ENCODE data around the gene WRAP53. TPM values are rescaled to one million over a fixed set of nuclear protein-coding genes. Genes with fewer than 3 reads are reported as not detected.

Gene WRAP53
- total and polyA plus RNA-seq, 2 of the 13 experiments (the other 11 are each of a cell fraction or from before 2014, with no cell fraction given), result 7.0 to 19.5 TPM

- TF ChIP-seq PAXIP1 (CRISPR knock-in tag; conservative IDR thresholded peaks at IDR 0.05) (no peak), ZNF609 (CRISPR knock-in tag; IDR thresholded peaks at IDR 0.05; ENCODE audit: borderline replicate concordance) (0 out of 2 replicates have a peak, but pooled peaks have one; percentile 4), ZHX2 (IDR thresholded peaks at IDR 0.05; ENCODE audit: low read depth) (peak; percentile 96), ZHX2 (CRISPR knock-in tag; IDR thresholded peaks at IDR 0.05; ENCODE audit: borderline replicate concordance) (no peak), NFE2L2 (IDR thresholded peaks at IDR 0.05; ENCODE audit: low read length) (0 out of 2 replicates have a peak, but pooled peaks have one; percentile 4), ZNF280B (CRISPR knock-in tag; IDR thresholded peaks at IDR 0.05; ENCODE audit: borderline replicate concordance) (no peak), HOXA9 (CRISPR knock-in tag; IDR thresholded peaks at IDR 0.05; ENCODE audit: borderline replicate concordance) (peak; percentile 75; the same call in 1 of the 2 replicates), ZNF704 (CRISPR knock-in tag; IDR thresholded peaks at IDR 0.05; ENCODE audit: borderline replicate concordance) (no peak; the same call in 1 of the 2 replicates)
These were observed 987 bp upstream of the WRAP53 start, which contains the start of gene TP53 (continued) for GRCh38 chr17:7687072-7687907.
